ENCODE data around the gene CLIC1. TPM values are rescaled to one million over a fixed set of nuclear protein-coding genes. Genes with fewer than 3 reads are reported as not detected.

CLIC1 gene
- polyA plus RNA-seq, 1 donor = 486 TPM

DNA sequence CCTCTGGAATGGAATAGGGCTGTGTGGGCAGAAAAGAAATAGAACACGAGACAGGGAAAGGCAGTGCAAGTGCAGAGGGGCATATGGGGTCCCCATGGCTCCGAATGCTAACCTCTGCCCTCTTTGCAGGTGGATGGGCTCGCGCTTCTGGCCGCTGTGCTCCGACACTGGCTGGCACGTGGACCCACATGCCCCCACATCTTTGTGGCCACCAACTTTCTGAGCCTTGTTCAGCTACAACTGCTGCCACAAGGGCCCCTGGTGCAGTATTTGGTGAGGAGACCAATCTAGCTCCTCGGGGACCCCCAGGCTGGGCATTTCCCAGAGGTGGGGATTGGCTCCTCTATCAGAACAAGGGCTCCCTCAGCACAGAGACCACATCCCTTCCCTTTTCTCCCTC is 25.0 kb upstream of the CLIC1 start:
- Histone ChIP-seq H3K27me3 (ENCODE audit: control insufficient read depth, insufficient read depth, low read length) (no peaks in the 10 kb centered on the region), H3K9me3 (ENCODE audit: control insufficient read depth, low read depth, low read length) (no peaks in the 10 kb centered on the region), H3K4me3 (ENCODE audit: low read length) (no peak overlapping the region), H3K36me3 (ENCODE audit: control insufficient read depth, insufficient read depth, low read length) (peaks cover 33% of the 10 kb centered on the region), H3K4me1 (ENCODE audit: control insufficient read depth, insufficient read depth, low read length) (peaks cover 42% of the 10 kb centered on the region), H3K27ac (ENCODE audit: low read length) (peak overlapping the region; percentile 3)
- no peak for DNase-seq
- no CpG with 5 or more reads among the region's 8 CpGs for WGBS (ENCODE audit: insufficient coverage, low lambda C conversion rate)

- H3K4me1 ChIP-seq (ENCODE audit: control insufficient read depth, insufficient read depth, low read length) = peaks cover 37% of the 10 kb centered on the region
- no peaks in the 10 kb centered on the region for H3K9me3 ChIP-seq (ENCODE audit: control insufficient read depth, low read depth, low read length)
- peak overlapping the region; percentile 3 for H3K27ac ChIP-seq (ENCODE audit: low read length)
- no CpG with 5 or more reads among the region's 5 CpGs for WGBS (ENCODE audit: insufficient coverage, low lambda C conversion rate)
- no peak overlapping the region for H3K4me3 ChIP-seq (ENCODE audit: low read length)
- DNase-seq = peak in 1 of 2 donors; percentile 76
- no peaks in the 10 kb centered on the region for H3K27me3 ChIP-seq (ENCODE audit: control insufficient read depth, insufficient read depth, low read length)
- peaks cover 33% of the 10 kb centered on the region for H3K36me3 ChIP-seq (ENCODE audit: control insufficient read depth, insufficient read depth, low read length)
Measured at GRCh38 chr6:31760790-31761189, 24.5 kb upstream of the CLIC1 start.

- Histone ChIP-seq H3K27me3 (ENCODE audit: control insufficient read depth, insufficient read depth, low read length) (no peaks in the 10 kb centered on the region), H3K27ac (ENCODE audit: low read length) (no peak overlapping the region), H3K9me3 (ENCODE audit: control insufficient read depth, low read depth, low read length) (no peaks in the 10 kb centered on the region), H3K4me1 (ENCODE audit: control insufficient read depth, insufficient read depth, low read length) (peaks cover 19% of the 10 kb centered on the region), H3K4me3 (ENCODE audit: low read length) (no peak overlapping the region), H3K36me3 (ENCODE audit: control insufficient read depth, insufficient read depth, low read length) (peaks cover 32% of the 10 kb centered on the region)
- WGBS (ENCODE audit: insufficient coverage, low lambda C conversion rate) = no CpG with 5 or more reads among the region's 2 CpGs
- no peak for DNase-seq
Measured at GRCh38 chr6:31758281-31758680, 22.0 kb upstream of the CLIC1 start.

DNA sequence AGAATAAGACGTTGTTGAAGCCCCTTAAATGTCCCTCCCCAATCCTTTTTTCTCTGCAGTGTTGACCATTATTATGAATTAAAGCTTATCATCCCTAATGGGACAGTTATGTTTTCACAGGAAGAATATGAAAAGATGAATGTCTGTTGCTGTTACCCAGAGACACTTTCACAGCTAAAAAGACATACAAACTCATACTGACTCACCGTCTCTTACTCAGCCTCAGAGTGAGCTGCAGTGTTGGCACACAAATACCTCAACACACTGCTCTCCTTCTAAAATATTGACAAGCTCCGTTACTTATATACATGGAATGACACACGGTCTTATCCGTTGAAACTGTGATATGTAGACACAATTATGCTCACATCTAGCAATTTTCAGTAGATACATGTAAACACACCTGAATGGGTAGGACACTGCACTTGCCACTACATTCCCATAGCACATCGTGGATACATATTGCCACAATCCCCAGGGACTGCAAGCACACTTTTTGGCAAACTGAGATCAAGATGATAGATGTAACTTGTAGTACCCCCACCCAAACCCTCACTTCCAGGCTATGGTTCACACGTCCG is 16.5 kb upstream of the CLIC1 start:
- no CpG with 5 or more reads among the region's 8 CpGs for WGBS (ENCODE audit: insufficient coverage, low lambda C conversion rate)
- H3K27ac ChIP-seq (ENCODE audit: low read length) = no peak overlapping the region
- H3K9me3 ChIP-seq (ENCODE audit: control insufficient read depth, low read depth, low read length) = no peaks in the 10 kb centered on the region
- H3K4me1 ChIP-seq (ENCODE audit: control insufficient read depth, insufficient read depth, low read length) = no peaks in the 10 kb centered on the region
- DNase-seq = no peak
- peaks cover 3% of the 10 kb centered on the region for H3K36me3 ChIP-seq (ENCODE audit: control insufficient read depth, insufficient read depth, low read length)
- H3K27me3 ChIP-seq (ENCODE audit: control insufficient read depth, insufficient read depth, low read length) = no peaks in the 10 kb centered on the region
- H3K4me3 ChIP-seq (ENCODE audit: low read length) = no peak overlapping the region

DNA sequence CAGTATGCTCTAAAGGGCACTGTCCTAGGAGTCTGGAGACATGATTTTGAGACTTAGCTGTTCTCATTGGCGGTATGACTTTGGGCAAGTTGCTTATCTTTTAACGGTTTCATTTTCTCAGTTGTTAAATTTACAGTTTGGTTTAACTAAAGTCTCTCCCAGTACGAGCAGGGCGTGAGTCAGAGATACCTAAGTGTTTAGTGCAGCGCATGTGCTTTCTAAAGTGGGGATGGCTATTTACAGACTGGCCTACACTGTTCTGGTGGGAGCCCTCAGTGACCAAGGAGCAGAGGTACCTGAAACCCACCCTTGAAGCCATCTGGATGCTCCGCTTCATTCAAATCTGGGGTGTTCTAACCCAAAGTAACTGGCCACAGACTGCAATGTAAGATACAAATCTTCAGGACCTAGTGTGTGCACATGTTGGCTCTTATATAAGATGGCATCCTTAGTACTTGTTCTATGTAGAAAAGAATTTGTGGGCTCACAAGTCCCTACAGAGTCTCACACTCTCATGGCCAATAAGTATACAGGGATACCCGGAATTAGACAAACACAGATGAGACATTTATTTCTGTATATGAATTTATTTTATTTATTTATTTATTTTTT is 14.2 kb upstream of the CLIC1 start:
- 72% methylated on average over 2 of the region's 7 CpGs for WGBS (ENCODE audit: insufficient coverage, low lambda C conversion rate)
- no peak for DNase-seq
- Histone ChIP-seq H3K36me3 (ENCODE audit: control insufficient read depth, insufficient read depth, low read length) (peaks cover 8% of the 10 kb centered on the region), H3K27ac (ENCODE audit: low read length) (no peak overlapping the region), H3K27me3 (ENCODE audit: control insufficient read depth, insufficient read depth, low read length) (no peaks in the 10 kb centered on the region), H3K4me1 (ENCODE audit: control insufficient read depth, insufficient read depth, low read length) (no peaks in the 10 kb centered on the region), H3K4me3 (ENCODE audit: low read length) (no peak overlapping the region), H3K9me3 (ENCODE audit: control insufficient read depth, low read depth, low read length) (no peaks in the 10 kb centered on the region)

GRCh38 chr6:31749301-31750036 is 13.1 kb upstream of the CLIC1 start:
- Histone ChIP-seq H3K27ac (ENCODE audit: low read length) (no peak overlapping the region), H3K27me3 (ENCODE audit: control insufficient read depth, insufficient read depth, low read length) (no peaks in the 10 kb centered on the region), H3K9me3 (ENCODE audit: control insufficient read depth, low read depth, low read length) (no peaks in the 10 kb centered on the region), H3K36me3 (ENCODE audit: control insufficient read depth, insufficient read depth, low read length) (peaks cover 8% of the 10 kb centered on the region), H3K4me1 (ENCODE audit: control insufficient read depth, insufficient read depth, low read length) (no peaks in the 10 kb centered on the region), H3K4me3 (ENCODE audit: low read length) (no peak overlapping the region)
- DNase-seq = no peak
- WGBS (ENCODE audit: insufficient coverage, low lambda C conversion rate) = no CpG with 5 or more reads among the region's 8 CpGs

DNA sequence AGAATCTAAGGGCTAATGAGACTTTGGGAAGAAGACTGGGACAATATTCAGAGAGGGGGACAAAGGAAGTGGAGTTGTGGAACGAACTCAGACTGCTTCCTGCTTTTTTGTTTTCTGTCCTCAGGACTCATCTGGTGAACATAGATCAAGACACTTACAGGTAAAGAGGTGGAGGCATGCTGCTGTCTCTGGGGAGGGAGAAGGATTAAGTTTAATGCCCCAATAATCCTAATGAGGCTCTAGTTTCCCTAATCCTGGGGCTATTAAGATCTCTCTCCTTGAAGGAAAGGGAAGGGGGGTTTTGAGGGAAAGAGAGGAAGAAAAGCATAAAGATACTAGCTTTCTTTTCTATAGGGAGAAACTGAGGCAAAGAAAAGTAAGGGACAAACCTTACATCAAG is 8.1 kb upstream of the CLIC1 start:
- H3K9me3 ChIP-seq (ENCODE audit: control insufficient read depth, low read depth, low read length) = no peaks in the 10 kb centered on the region
- H3K4me3 ChIP-seq (ENCODE audit: low read length) = no peak overlapping the region
- H3K36me3 ChIP-seq (ENCODE audit: control insufficient read depth, insufficient read depth, low read length) = peaks cover 10% of the 10 kb centered on the region
- peaks cover 7% of the 10 kb centered on the region for H3K4me1 ChIP-seq (ENCODE audit: control insufficient read depth, insufficient read depth, low read length)
- no peaks in the 10 kb centered on the region for H3K27me3 ChIP-seq (ENCODE audit: control insufficient read depth, insufficient read depth, low read length)
- H3K27ac ChIP-seq (ENCODE audit: low read length) = no peak overlapping the region
- WGBS (ENCODE audit: insufficient coverage, low lambda C conversion rate) = 60% methylated on average over 1 of the region's 1 CpG
- DNase-seq = no peak

- no peak overlapping the region for H3K4me3 ChIP-seq (ENCODE audit: low read length)
- no peaks in the 10 kb centered on the region for H3K27me3 ChIP-seq (ENCODE audit: control insufficient read depth, insufficient read depth, low read length)
- DNase-seq = no peak
- H3K27ac ChIP-seq (ENCODE audit: low read length) = no peak overlapping the region
- H3K4me1 ChIP-seq (ENCODE audit: control insufficient read depth, insufficient read depth, low read length) = peaks cover 20% of the 10 kb centered on the region
- no CpG with 5 or more reads among the region's 3 CpGs for WGBS (ENCODE audit: insufficient coverage, low lambda C conversion rate)
- no peaks in the 10 kb centered on the region for H3K9me3 ChIP-seq (ENCODE audit: control insufficient read depth, low read depth, low read length)
- peaks cover 9% of the 10 kb centered on the region for H3K36me3 ChIP-seq (ENCODE audit: control insufficient read depth, insufficient read depth, low read length)
Measured at GRCh38 chr6:31742894-31743293, 6.6 kb upstream of the CLIC1 start.

DNA sequence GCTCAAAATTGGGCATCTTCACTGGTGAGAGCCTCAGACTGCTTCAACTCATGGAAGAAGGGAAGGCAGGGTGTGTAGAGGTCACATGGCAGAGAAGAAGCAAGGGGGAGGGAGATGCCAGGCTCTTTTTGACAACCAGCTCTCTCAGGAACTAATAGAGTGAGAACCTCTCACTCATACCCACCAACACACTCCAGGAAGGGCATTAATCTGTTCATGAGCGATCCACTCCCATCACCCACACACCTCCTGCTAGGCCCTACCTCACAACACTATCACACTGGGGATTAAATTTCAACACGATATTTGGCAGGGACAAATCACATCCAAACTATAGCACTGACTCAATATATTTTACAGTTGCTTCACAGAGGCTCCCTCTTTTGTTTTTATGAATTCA is 5.5 kb upstream of the CLIC1 start:
- 57% methylated on average over 1 of the region's 2 CpGs for WGBS (ENCODE audit: insufficient coverage, low lambda C conversion rate)
- H3K9me3 ChIP-seq (ENCODE audit: control insufficient read depth, low read depth, low read length) = no peaks in the 10 kb centered on the region
- H3K27me3 ChIP-seq (ENCODE audit: control insufficient read depth, insufficient read depth, low read length) = no peaks in the 10 kb centered on the region
- H3K27ac ChIP-seq (ENCODE audit: low read length) = no peak overlapping the region
- peaks cover 22% of the 10 kb centered on the region for H3K4me1 ChIP-seq (ENCODE audit: control insufficient read depth, insufficient read depth, low read length)
- H3K4me3 ChIP-seq (ENCODE audit: low read length) = no peak overlapping the region
- no peak for DNase-seq
- H3K36me3 ChIP-seq (ENCODE audit: control insufficient read depth, insufficient read depth, low read length) = peaks cover 4% of the 10 kb centered on the region

GRCh38 chr6:31740397-31741223 is 4.3 kb upstream of the CLIC1 start:
- H3K4me1 ChIP-seq (ENCODE audit: control insufficient read depth, insufficient read depth, low read length) = peaks cover 25% of the 10 kb centered on the region
- peak in 1 of 2 donors; percentile 37 for DNase-seq
- WGBS (ENCODE audit: insufficient coverage, low lambda C conversion rate) = no CpG with 5 or more reads among the region's 29 CpGs
- H3K27me3 ChIP-seq (ENCODE audit: control insufficient read depth, insufficient read depth, low read length) = no peaks in the 10 kb centered on the region
- H3K36me3 ChIP-seq (ENCODE audit: control insufficient read depth, insufficient read depth, low read length) = peaks cover 4% of the 10 kb centered on the region
- peak overlapping the region; percentile 96 for H3K27ac ChIP-seq (ENCODE audit: low read length)
- H3K4me3 ChIP-seq (ENCODE audit: low read length) = peak overlapping the region; percentile 59
- H3K9me3 ChIP-seq (ENCODE audit: control insufficient read depth, low read depth, low read length) = no peaks in the 10 kb centered on the region
